Activated naive CD8-positive, alpha-beta T cell treated with anti-CD3 and anti-CD28 coated beads, Interleukin-2, amount 10 ng/mL, durations not matched to agents 7 days and 5 days (primary cell): Measurements from ENCODE around the gene BCS1L. TPM values are rescaled to one million over a fixed set of nuclear protein-coding genes. Genes with fewer than 3 reads are reported as not detected.

ENCODE experiments used
- ATAC-seq: fragments of 150-1000 bp; cut with Tn5 transposase; one replicate; pipeline ENCODE4 v1.10.0; 2021; ENCODE audit warnings: low read depth, moderate library complexity
- POLR2A ChIA-PET: fragments of 350-600 bp; sonication (Branson Sonifier 250); formaldehyde crosslinking; loops from one replicate; lab custom pipeline; 2021; ENCODE audit warnings: antibody characterized with exemption; lab: Charles Lee
- DNase-seq: peaks from one replicate; pipeline ENCODE4 v3.0.0; 2021
- H3K27ac Mint-ChIP-seq: one replicate; pipeline ENCODE4 v1.8.0; 2022; ENCODE audit warnings: mild to moderate bottlenecking, mixed read lengths
- H3K27me3 Mint-ChIP-seq: one replicate; pipeline ENCODE4 v1.8.0; 2022; ENCODE audit warnings: mild to moderate bottlenecking, moderate library complexity, mixed read lengths
- H3K36me3 Mint-ChIP-seq: one replicate; pipeline ENCODE4 v1.8.0; 2021; ENCODE audit warnings: mild to moderate bottlenecking, mixed read lengths
- H3K4me1 Mint-ChIP-seq: one replicate; pipeline ENCODE4 v1.8.0; 2021; ENCODE audit warnings: mixed read lengths
- H3K4me3 Mint-ChIP-seq: one replicate; pipeline ENCODE4 v1.8.0; 2022; ENCODE audit warnings: mild to moderate bottlenecking, moderate library complexity, mixed read lengths
- H3K9me3 Mint-ChIP-seq: one replicate; pipeline ENCODE4 v1.8.0; 2021; ENCODE audit warnings: mixed read lengths
- total RNA-seq, 2 experiments: library from RNA; stranded (reverse); gene quantifications; one replicate each; pipeline ENCODE4 v1.2.3, GENCODE V29; 2021

BCS1L gene
- total RNA-seq: 10 to 100 TPM; 46.7 to 49.3 TPM

GRCh38 chr2:218659258-218659987 is at the start of gene BCS1L, which contains the start of gene ZNF142:
BCS1L (plus strand) TSS chr2:218659683; CDS start chr2:218660988, 1,305 bp downstream.
ZNF142 (minus strand) TSS chr2:218659623; CDS start chr2:218656429, 3,194 bp downstream.
- POLR2A ChIA-PET: interaction anchor here (0.6 to 5.1 kb wide), 15 partner anchors 9 to 627 kb away, joined by 3 to 53 read pairs (median 3); partner anchors contain the start of genes RNF25, STK36 and TTLL4
- H3K9me3 Mint-ChIP-seq: no peaks in the 10 kb centered on the region
- H3K27me3 Mint-ChIP-seq: no peaks in the 10 kb centered on the region
- H3K4me1 Mint-ChIP-seq: peaks cover 28% of the 10 kb centered on the region
- peaks cover 9% of the 10 kb centered on the region for H3K36me3 Mint-ChIP-seq
- peak within 1 kb of the TSS; percentile 96 for H3K27ac Mint-ChIP-seq
- peak within 1 kb of the TSS; percentile 98 for H3K4me3 Mint-ChIP-seq
- peak; percentile 94 for ATAC-seq
- peak; percentile 91 for DNase-seq

GRCh38 chr2:218615868-218616315 is 43.6 kb upstream of the BCS1L start:
- Mint-ChIP-seq H3K27me3 (peaks cover 15% of the 10 kb centered on the region), H3K36me3 (no peaks in the 10 kb centered on the region), H3K27ac (no peak overlapping the region), H3K4me3 (no peak overlapping the region), H3K9me3 (no peaks in the 10 kb centered on the region), H3K4me1 (no peaks in the 10 kb centered on the region)
- ATAC-seq (no peak), DNase-seq (no peak)
- POLR2A ChIA-PET: no interaction called here

- Mint-ChIP-seq H3K4me1 (no peaks in the 10 kb centered on the region), H3K27ac (no peak overlapping the region), H3K27me3 (peaks cover 11% of the 10 kb centered on the region), H3K36me3 (no peaks in the 10 kb centered on the region), H3K4me3 (no peak overlapping the region), H3K9me3 (no peaks in the 10 kb centered on the region)
- no peak for DNase-seq
- POLR2A ChIA-PET: no interaction called here
- no peak for ATAC-seq
These were observed 41.2 kb upstream of the BCS1L start for GRCh38 chr2:218618102-218618860.

- Mint-ChIP-seq H3K4me3 (no peak overlapping the region), H3K4me1 (no peaks in the 10 kb centered on the region), H3K27me3 (peaks cover 6% of the 10 kb centered on the region), H3K27ac (no peak overlapping the region), H3K9me3 (no peaks in the 10 kb centered on the region), H3K36me3 (no peaks in the 10 kb centered on the region)
- DNase-seq (no peak), ATAC-seq (no peak)
- POLR2A ChIA-PET: no interaction called here
These were observed 38.5 kb upstream of the BCS1L start for GRCh38 chr2:218621007-218621406.

GRCh38 chr2:218622606-218623365 is 36.7 kb upstream of the BCS1L start:
- peaks cover under 1% of the 10 kb centered on the region for H3K4me1 Mint-ChIP-seq
- no peak for DNase-seq
- H3K4me3 Mint-ChIP-seq: no peak overlapping the region
- peaks cover 6% of the 10 kb centered on the region for H3K27me3 Mint-ChIP-seq
- no peak for ATAC-seq
- H3K27ac Mint-ChIP-seq: no peak overlapping the region
- no peaks in the 10 kb centered on the region for H3K9me3 Mint-ChIP-seq
- no peaks in the 10 kb centered on the region for H3K36me3 Mint-ChIP-seq
- POLR2A ChIA-PET: no interaction called here

- H3K4me3 Mint-ChIP-seq: no peak overlapping the region
- no peaks in the 10 kb centered on the region for H3K36me3 Mint-ChIP-seq
- DNase-seq: no peak
- no peak overlapping the region for H3K27ac Mint-ChIP-seq
- H3K27me3 Mint-ChIP-seq: peaks cover 6% of the 10 kb centered on the region
- POLR2A ChIA-PET: no interaction called here
- ATAC-seq: no peak
- H3K4me1 Mint-ChIP-seq: peaks cover 4% of the 10 kb centered on the region
- no peaks in the 10 kb centered on the region for H3K9me3 Mint-ChIP-seq
These were observed 36.1 kb upstream of the BCS1L start for GRCh38 chr2:218623366-218623705.

GRCh38 chr2:218626369-218626768 is 33.1 kb upstream of the BCS1L start:
- ATAC-seq (no peak), DNase-seq (no peak)
- Mint-ChIP-seq H3K27ac (no peak overlapping the region), H3K9me3 (no peaks in the 10 kb centered on the region), H3K4me3 (no peak overlapping the region), H3K4me1 (peaks cover 9% of the 10 kb centered on the region), H3K27me3 (peaks cover 6% of the 10 kb centered on the region), H3K36me3 (no peaks in the 10 kb centered on the region)
- POLR2A ChIA-PET: no interaction called here

GRCh38 chr2:218627939-218628338 is 31.5 kb upstream of the BCS1L start:
- Mint-ChIP-seq H3K4me1 (peaks cover 9% of the 10 kb centered on the region), H3K9me3 (no peaks in the 10 kb centered on the region), H3K27me3 (peaks cover 3% of the 10 kb centered on the region), H3K27ac (no peak overlapping the region), H3K36me3 (no peaks in the 10 kb centered on the region), H3K4me3 (no peak overlapping the region)
- ATAC-seq (peak; percentile 26), DNase-seq (no peak)
- POLR2A ChIA-PET: interaction anchor here (0.6 to 1.3 kb wide), 2 partner anchors 44 to 93 kb away, joined by 3 to 4 read pairs; partner anchors contain the start of genes RNF25 and STK36

- DNase-seq: no peak
- peaks cover 9% of the 10 kb centered on the region for H3K4me1 Mint-ChIP-seq
- POLR2A ChIA-PET: no interaction called here
- no peaks in the 10 kb centered on the region for H3K9me3 Mint-ChIP-seq
- H3K27ac Mint-ChIP-seq: no peak overlapping the region
- H3K4me3 Mint-ChIP-seq: no peak overlapping the region
- H3K36me3 Mint-ChIP-seq: peaks cover 10% of the 10 kb centered on the region
- ATAC-seq: no peak
- H3K27me3 Mint-ChIP-seq: no peaks in the 10 kb centered on the region
These were observed 27.6 kb upstream of the BCS1L start for GRCh38 chr2:218631837-218632236.

- Mint-ChIP-seq H3K27ac (no peak overlapping the region), H3K36me3 (peaks cover 22% of the 10 kb centered on the region)
- DNase-seq: no peak
These were observed 23.8 kb upstream of the BCS1L start for GRCh38 chr2:218635719-218636118.

GRCh38 chr2:218638372-218638771 is 21.1 kb upstream of the BCS1L start:
- Mint-ChIP-seq H3K4me3 (no peak overlapping the region), H3K27ac (no peak overlapping the region)

More at GRCh38 chr2:218635719-218636118, 23.8 kb upstream of the BCS1L start:
- no peaks in the 10 kb centered on the region for H3K27me3 Mint-ChIP-seq
- no peak overlapping the region for H3K4me3 Mint-ChIP-seq
- H3K4me1 Mint-ChIP-seq: no peaks in the 10 kb centered on the region
- POLR2A ChIA-PET: no interaction called here
- H3K9me3 Mint-ChIP-seq: no peaks in the 10 kb centered on the region
- no peak for ATAC-seq

GRCh38 chr2:218642121-218642656 is 17.3 kb upstream of the BCS1L start:
- Mint-ChIP-seq H3K9me3 (no peaks in the 10 kb centered on the region), H3K27ac (no peak overlapping the region), H3K4me3 (no peak overlapping the region), H3K36me3 (peaks cover 17% of the 10 kb centered on the region), H3K4me1 (no peaks in the 10 kb centered on the region), H3K27me3 (no peaks in the 10 kb centered on the region)
- POLR2A ChIA-PET: interaction anchor here (0.6 kb wide), 1 partner anchor 44 kb away, joined by 3 read pairs; no protein-coding TSS in a partner anchor
- DNase-seq (no peak), ATAC-seq (no peak)

More at GRCh38 chr2:218638372-218638771, 21.1 kb upstream of the BCS1L start:
- POLR2A ChIA-PET: no interaction called here
- ATAC-seq (no peak), DNase-seq (no peak)
- no peaks in the 10 kb centered on the region for H3K27me3 Mint-ChIP-seq
- peaks cover 27% of the 10 kb centered on the region for H3K36me3 Mint-ChIP-seq
- H3K9me3 Mint-ChIP-seq: no peaks in the 10 kb centered on the region
- no peaks in the 10 kb centered on the region for H3K4me1 Mint-ChIP-seq

GRCh38 chr2:218642786-218643185 is 16.7 kb upstream of the BCS1L start:
- Mint-ChIP-seq H3K36me3 (peaks cover 13% of the 10 kb centered on the region), H3K27ac (no peak overlapping the region), H3K9me3 (no peaks in the 10 kb centered on the region), H3K4me3 (no peak overlapping the region), H3K27me3 (no peaks in the 10 kb centered on the region), H3K4me1 (peaks cover 2% of the 10 kb centered on the region)
- POLR2A ChIA-PET: no interaction called here
- ATAC-seq (no peak), DNase-seq (no peak)
